Endothelial cell of umbilical vein (primary cell): ENCODE measurements around the gene CC2D2B. TPM values are rescaled to one million over a fixed set of nuclear protein-coding genes. Genes with fewer than 3 reads are reported as not detected.

Experiments
- BruUV-seq: library from RNA; stranded (reverse); fragments of 400-500 nt; replicated peaks from 2 replicates; lab custom pipeline; 2021; lab: Mats Ljungman, UMichigan
- CTCF ChIA-PET: fragments of 300-600, 350-600 bp; sonication (Branson Sonifier 250); formaldehyde crosslinking; loops from one replicate; lab custom pipeline; 2021; ENCODE audit warnings: antibody characterized with exemption, inconsistent platforms; lab: Charles Lee
- POLR2A ChIA-PET: fragments of 300-600, 350-600 bp; sonication (Branson Sonifier 250); formaldehyde crosslinking; loops from one replicate; lab custom pipeline; 2021; ENCODE audit warnings: antibody characterized with exemption, inconsistent platforms; lab: Charles Lee
- DNase-seq: peaks from one replicate; pipeline ENCODE4 v3.0.0-alpha.2; 2011; ENCODE audit warnings: low read depth, low spot score
- FAIRE-seq: peaks from 2 replicates; lab custom pipeline; 2011; peaks lifted over from hg19 to GRCh38; lab: Jason Lieb, UNC
- H2AFZ ChIP-seq: 2 replicates; pipeline ENCODE4 v1.6.0; 2012; ENCODE audit warnings: low read depth, low read length, control low read depth, inconsistent platforms
- H3K27ac ChIP-seq: 2 replicates; pipeline ENCODE4 v1.5.1; 2011; ENCODE audit warnings: low read depth, mild to moderate bottlenecking, control low read depth, low read length, moderate library complexity; ENCODE audit not compliant: insufficient read depth
- H3K27me3 ChIP-seq, 2 experiments: 2 replicates each; pipeline versions ENCODE4 v1.6.0 to v1.6.1; 2011; ENCODE audit warnings: low read length in 2 of 2, mixed read lengths in 1 of 2; ENCODE audit not compliant: control insufficient read depth in 2 of 2, insufficient read depth in 2 of 2
- H3K36me3 ChIP-seq, 2 experiments: 2 replicates in 1 of 2; 3 replicates in 1 of 2; pipeline ENCODE4 v1.5.1; 2011; ENCODE audit warnings: low read length in 2 of 2, mild to moderate bottlenecking in 1 of 2, moderate library complexity in 1 of 2; ENCODE audit not compliant: control insufficient read depth in 2 of 2, insufficient read depth in 2 of 2; ENCODE audit errors: extremely low read depth in 1 of 2
- H3K4me1 ChIP-seq: 3 replicates; pipeline ENCODE4 v1.5.1; 2011; ENCODE audit warnings: mild to moderate bottlenecking, low read length; ENCODE audit not compliant: control insufficient read depth, insufficient read depth; ENCODE audit errors: extremely low read depth
- H3K4me2 ChIP-seq: 2 replicates; pipeline ENCODE4 v1.6.1; 2011; ENCODE audit warnings: low read length, control low read depth, mixed read lengths; ENCODE audit not compliant: insufficient read depth
- H3K4me3 ChIP-seq, 3 experiments: fragments of 200-600 bp in 1 of 3; sonication (generic), shearing (Covaris generic) in 1 of 3; replicated peaks in 1 of 3; 2 replicates each; pipeline ENCODE4 v1.5.1; 2011 to 2016; ENCODE audit warnings: control low read depth in 3 of 3, low read length in 3 of 3, mild to moderate bottlenecking in 2 of 3, inconsistent platforms in 1 of 3, low read depth in 1 of 3, moderate library complexity in 1 of 3; ENCODE audit not compliant: insufficient read depth in 1 of 3
- H3K79me2 ChIP-seq: 2 replicates; pipeline ENCODE4 v1.6.0; 2012; ENCODE audit warnings: low read length, inconsistent platforms; ENCODE audit not compliant: control insufficient read depth, insufficient read depth
- H3K9ac ChIP-seq: replicated peaks from 2 replicates; pipeline ENCODE3; 2011; ENCODE audit warnings: low read length, control low read depth; ENCODE audit not compliant: insufficient read depth; ENCODE audit errors: extremely low read depth
- H3K9me1 ChIP-seq: replicated peaks from 3 replicates; pipeline ENCODE4 v1.6.0; 2011; ENCODE audit warnings: mild to moderate bottlenecking, low read length; ENCODE audit not compliant: control insufficient read depth, insufficient read depth; ENCODE audit errors: extremely low read depth
- H3K9me3 ChIP-seq: replicated peaks from 2 replicates; pipeline ENCODE4 v1.5.1; 2012; ENCODE audit warnings: low read length, inconsistent platforms; ENCODE audit not compliant: control insufficient read depth, insufficient read depth
- H4K20me1 ChIP-seq: replicated peaks from 2 replicates; pipeline ENCODE3; 2011; ENCODE audit warnings: mild to moderate bottlenecking, low read length; ENCODE audit not compliant: control insufficient read depth, insufficient read depth; ENCODE audit errors: extremely low read depth
- CTCF ChIP-seq, 2 donors: IDR thresholded peaks; 1 replicate in 1 of 2; 2 replicates in 1 of 2; pipeline ENCODE4 v1.5.1; 2011; ENCODE audit warnings: low read length in 2 of 2, mild to moderate bottlenecking in 2 of 2, moderate library complexity in 2 of 2, control low read depth in 1 of 2, inconsistent platforms in 1 of 2, low read depth in 1 of 2; ENCODE audit not compliant: insufficient read depth in 1 of 2; ENCODE audit errors: extremely low read depth in 1 of 2
- FOS ChIP-seq: IDR thresholded peaks from 2 replicates; pipeline ENCODE4 v1.6.1; 2011; ENCODE audit warnings: mild to moderate bottlenecking, low read length, moderate library complexity, borderline replicate concordance; ENCODE audit not compliant: insufficient read depth
- GATA2 ChIP-seq: IDR thresholded peaks from 2 replicates; pipeline ENCODE4 v1.7.0; 2011; ENCODE audit warnings: low read depth, mild to moderate bottlenecking, moderate library complexity, mixed read lengths, low read length; ENCODE audit not compliant: insufficient read length, insufficient read depth
- JUN ChIP-seq: IDR thresholded peaks from 2 replicates; pipeline ENCODE4 v1.6.1; 2011; ENCODE audit warnings: borderline replicate concordance, low read depth; ENCODE audit not compliant: insufficient read length, insufficient read depth
- MYC ChIP-seq: IDR thresholded peaks from one replicate; pipeline ENCODE4 v1.6.1; 2011; ENCODE audit warnings: mild to moderate bottlenecking, low read depth, low read length
- POLR2A ChIP-seq: IDR thresholded peaks from 2 replicates; pipeline ENCODE4 v1.6.1; 2012; ENCODE audit warnings: low read depth, mild to moderate bottlenecking, control low read depth, low read length
- dilution Hi-C: fragments of 300-500 bp; cut with MboI; formaldehyde crosslinking; loops from one replicate; pipeline ENCODE4 v1.15.0; 2019; ENCODE audit warnings: low sequenced_read_pairs; ENCODE audit not compliant: extremely low pct_ligation_motif_present
- intact Hi-C: fragments of 100-400 bp; cut with micrococcal nuclease; formaldehyde crosslinking; loops from one replicate; pipeline ENCODE4 v1.10.0; 2022
- polyA plus RNA-seq, 4 experiments: library from polyadenylated mRNA; depleted of rRNA in 3 of 4; stranded (reverse) in 3 of 4; unstranded in 1 of 4; fragments of >200 nt; gene quantifications; 2 replicates each; pipeline versions ENCODE4 v1.2.1 to v1.2.3, GENCODE V29; 2011 to 2012; ENCODE audit warnings: missing spikeins in 1 of 4
- total RNA-seq: library from RNA; stranded (reverse); gene quantifications from 2 replicates; pipeline ENCODE4 v1.2.3, GENCODE V29; 2021

CC2D2B gene
- total and polyA plus RNA-seq, 2 donors (not counting 3 experiments of a cell fraction or from before 2014, with no cell fraction given) = 0.21 to 1.2 TPM

- H2AFZ ChIP-seq = no peak overlapping the region
These were observed 55.6 kb downstream of the CC2D2B start for GRCh38 chr10:95963202-95963990.

More at GRCh38 chr10:95963202-95963990, 55.6 kb downstream of the CC2D2B start:
- Histone ChIP-seq H3K4me3 (no peak overlapping the region), H3K36me3 (no peaks in the 10 kb centered on the region), H3K4me1 (no peaks in the 10 kb centered on the region), H3K9me3 (no peaks in the 10 kb centered on the region), H3K4me2 (no peak overlapping the region), H3K9ac (no peak overlapping the region), H4K20me1 (no peaks in the 10 kb centered on the region), H3K27me3 (peaks cover 2 to 3% of the 10 kb centered on the region in 2 experiments), H3K79me2 (no peaks in the 10 kb centered on the region), H3K9me1 (no peaks in the 10 kb centered on the region), H3K27ac (no peak overlapping the region)
- FAIRE-seq (no peak), DNase-seq (no peak)
- dilution Hi-C loops = no loop called here
- ChIA-PET POLR2A (no interaction called here), CTCF (interaction anchor here (0.7 to 1.1 kb wide), 3 partner anchors 54 to 270 kb away, joined by 3 to 5 read pairs (median 4); partner anchors contain the start of gene TCTN3)
- intact Hi-C loops = no loop called here
- TF ChIP-seq CTCF (IDR thresholded peaks at IDR 0.05; ENCODE audit: extremely low read depth in 1 of 2, insufficient read depth in 1 of 2, low read depth in 1 of 2, low read length in 2 of 2) (no peak), FOS (no peak), JUN (no peak), POLR2A (no peak), MYC (no peak), GATA2 (no peak)
- BruUV-seq = no TSS peak
